Erythroblast (primary cell): ENCODE results near the gene RELN.

Source experiments
- GATA1 ChIP-seq: IDR thresholded peaks from 2 replicates; pipeline ENCODE4 v1.6.1; 2011; ENCODE audit warnings: low read depth, mild to moderate bottlenecking, control low read depth, low read length, moderate library complexity
- POLR2A ChIP-seq: IDR thresholded peaks from 2 replicates; pipeline ENCODE4 v1.6.1; 2011; ENCODE audit warnings: mild to moderate bottlenecking, low read length

DNA sequence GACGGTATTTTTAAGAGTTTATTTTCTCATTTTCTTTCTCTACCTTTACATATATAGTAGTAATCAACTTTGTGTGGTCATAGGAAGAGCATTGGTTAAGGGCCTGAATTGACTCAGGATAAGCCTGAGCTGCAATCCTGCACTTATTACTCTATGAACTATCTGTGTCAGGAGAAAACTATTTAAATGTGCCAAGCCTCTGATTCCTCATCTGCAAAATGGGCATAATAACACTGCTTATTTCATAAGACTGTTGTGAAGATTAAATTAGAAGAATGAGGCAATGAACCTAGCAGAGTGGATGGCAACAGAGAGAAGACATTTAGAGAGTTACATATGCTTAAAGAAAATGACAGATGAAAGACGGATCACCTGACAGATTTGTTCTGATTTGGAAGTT lies 175.5 kb downstream of the RELN start:
- TF ChIP-seq POLR2A (no peak), GATA1 (no peak)
